Measurements from ENCODE around the gene SERPINE3.

Gene SERPINE3

GRCh38 chr13:51339354-51339753 lies at the start of gene SERPINE3:
TSS of gene SERPINE3 (plus strand) at chr13:51339691. CDS start at chr13:51341092, 1,401 bp downstream.
- Histone ChIP-seq H3K36me3 (ENCODE audit: insufficient read depth, low read length) (no peaks in the 10 kb centered on the region), H3K27me3 (ENCODE audit: insufficient read depth, low read length) (no peaks in the 10 kb centered on the region), H3K4me3 (ENCODE audit: low read length) (no peak within 1 kb of the TSS), H3K9me3 (ENCODE audit: low read length) (no peaks in the 10 kb centered on the region), H2AFZ (ENCODE audit: low read depth, low read length) (no peak within 1 kb of the TSS), H3K4me1 (ENCODE audit: insufficient read depth, low read length) (no peaks in the 10 kb centered on the region)

GRCh38 chr13:51291341-51291740 lies 48.1 kb upstream of the SERPINE3 start:
- Histone ChIP-seq H3K4me3 (ENCODE audit: low read length) (no peak overlapping the region), H3K27me3 (ENCODE audit: insufficient read depth, low read length) (peaks cover 3% of the 10 kb centered on the region), H3K9me3 (ENCODE audit: low read length) (no peaks in the 10 kb centered on the region), H2AFZ (ENCODE audit: low read depth, low read length) (no peak overlapping the region), H3K4me1 (ENCODE audit: insufficient read depth, low read length) (no peaks in the 10 kb centered on the region), H3K36me3 (ENCODE audit: insufficient read depth, low read length) (no peaks in the 10 kb centered on the region)

- Histone ChIP-seq H3K36me3 (ENCODE audit: insufficient read depth, low read length) (no peaks in the 10 kb centered on the region), H2AFZ (ENCODE audit: low read depth, low read length) (no peak overlapping the region), H3K4me1 (ENCODE audit: insufficient read depth, low read length) (no peaks in the 10 kb centered on the region), H3K4me3 (ENCODE audit: low read length) (no peak overlapping the region), H3K9me3 (ENCODE audit: low read length) (no peaks in the 10 kb centered on the region), H3K27me3 (ENCODE audit: insufficient read depth, low read length) (peaks cover 3% of the 10 kb centered on the region)
Measured at GRCh38 chr13:51292000-51292565, 47.4 kb upstream of the SERPINE3 start.

GRCh38 chr13:51297556-51297955 lies 41.9 kb upstream of the SERPINE3 start:
- no peak overlapping the region for H3K4me3 ChIP-seq (ENCODE audit: low read length)
- H3K9me3 ChIP-seq (ENCODE audit: low read length): no peaks in the 10 kb centered on the region
- no peaks in the 10 kb centered on the region for H3K36me3 ChIP-seq (ENCODE audit: insufficient read depth, low read length)
- H2AFZ ChIP-seq (ENCODE audit: low read depth, low read length): no peak overlapping the region
- H3K27me3 ChIP-seq (ENCODE audit: insufficient read depth, low read length): no peaks in the 10 kb centered on the region
- H3K4me1 ChIP-seq (ENCODE audit: insufficient read depth, low read length): peaks cover 4% of the 10 kb centered on the region

GRCh38 chr13:51298812-51299211 lies 40.7 kb upstream of the SERPINE3 start:
- no peak overlapping the region for H3K4me3 ChIP-seq (ENCODE audit: low read length)
- no peaks in the 10 kb centered on the region for H3K36me3 ChIP-seq (ENCODE audit: insufficient read depth, low read length)
- H2AFZ ChIP-seq (ENCODE audit: low read depth, low read length): peak overlapping the region; percentile 33
- peaks cover 11% of the 10 kb centered on the region for H3K4me1 ChIP-seq (ENCODE audit: insufficient read depth, low read length)
- H3K27me3 ChIP-seq (ENCODE audit: insufficient read depth, low read length): no peaks in the 10 kb centered on the region
- H3K9me3 ChIP-seq (ENCODE audit: low read length): no peaks in the 10 kb centered on the region

- Histone ChIP-seq H3K27me3 (ENCODE audit: insufficient read depth, low read length) (no peaks in the 10 kb centered on the region), H3K36me3 (ENCODE audit: insufficient read depth, low read length) (no peaks in the 10 kb centered on the region), H3K4me1 (ENCODE audit: insufficient read depth, low read length) (peaks cover 11% of the 10 kb centered on the region), H3K9me3 (ENCODE audit: low read length) (no peaks in the 10 kb centered on the region), H2AFZ (ENCODE audit: low read depth, low read length) (no peak overlapping the region), H3K4me3 (ENCODE audit: low read length) (no peak overlapping the region)
Measured at GRCh38 chr13:51303063-51303552, 36.4 kb upstream of the SERPINE3 start.

- no peak overlapping the region for H3K4me3 ChIP-seq (ENCODE audit: low read length)
- peaks cover 11% of the 10 kb centered on the region for H3K4me1 ChIP-seq (ENCODE audit: insufficient read depth, low read length)
- H3K36me3 ChIP-seq (ENCODE audit: insufficient read depth, low read length): no peaks in the 10 kb centered on the region
- H3K27me3 ChIP-seq (ENCODE audit: insufficient read depth, low read length): no peaks in the 10 kb centered on the region
- H2AFZ ChIP-seq (ENCODE audit: low read depth, low read length): no peak overlapping the region
- H3K9me3 ChIP-seq (ENCODE audit: low read length): no peaks in the 10 kb centered on the region
Measured at GRCh38 chr13:51303882-51304281, 35.6 kb upstream of the SERPINE3 start.

- Histone ChIP-seq H3K27me3 (ENCODE audit: insufficient read depth, low read length) (no peaks in the 10 kb centered on the region), H3K4me1 (ENCODE audit: insufficient read depth, low read length) (peaks cover 11% of the 10 kb centered on the region)
Measured at GRCh38 chr13:51305271-51305967, 34.1 kb upstream of the SERPINE3 start.

GRCh38 chr13:51308781-51309180 lies 30.7 kb upstream of the SERPINE3 start:
- Histone ChIP-seq H3K4me1 (ENCODE audit: insufficient read depth, low read length) (peaks cover 3% of the 10 kb centered on the region), H2AFZ (ENCODE audit: low read depth, low read length) (no peak overlapping the region), H3K36me3 (ENCODE audit: insufficient read depth, low read length) (no peaks in the 10 kb centered on the region), H3K4me3 (ENCODE audit: low read length) (no peak overlapping the region), H3K27me3 (ENCODE audit: insufficient read depth, low read length) (no peaks in the 10 kb centered on the region), H3K9me3 (ENCODE audit: low read length) (no peaks in the 10 kb centered on the region)

More at GRCh38 chr13:51305271-51305967, 34.1 kb upstream of the SERPINE3 start:
- H3K9me3 ChIP-seq (ENCODE audit: low read length): no peaks in the 10 kb centered on the region
- H3K36me3 ChIP-seq (ENCODE audit: insufficient read depth, low read length): no peaks in the 10 kb centered on the region
- no peak overlapping the region for H3K4me3 ChIP-seq (ENCODE audit: low read length)
- no peak overlapping the region for H2AFZ ChIP-seq (ENCODE audit: low read depth, low read length)

- H3K27me3 ChIP-seq (ENCODE audit: insufficient read depth, low read length): no peaks in the 10 kb centered on the region
- no peaks in the 10 kb centered on the region for H3K9me3 ChIP-seq (ENCODE audit: low read length)
- peaks cover 12% of the 10 kb centered on the region for H3K4me1 ChIP-seq (ENCODE audit: insufficient read depth, low read length)
- H3K4me3 ChIP-seq (ENCODE audit: low read length): no peak overlapping the region
- no peak overlapping the region for H2AFZ ChIP-seq (ENCODE audit: low read depth, low read length)
- H3K36me3 ChIP-seq (ENCODE audit: insufficient read depth, low read length): no peaks in the 10 kb centered on the region
Measured at GRCh38 chr13:51311231-51311630, 28.3 kb upstream of the SERPINE3 start.

- Histone ChIP-seq H3K4me3 (ENCODE audit: low read length) (no peak overlapping the region), H3K4me1 (ENCODE audit: insufficient read depth, low read length) (peaks cover 12% of the 10 kb centered on the region), H3K36me3 (ENCODE audit: insufficient read depth, low read length) (no peaks in the 10 kb centered on the region), H3K9me3 (ENCODE audit: low read length) (no peaks in the 10 kb centered on the region), H2AFZ (ENCODE audit: low read depth, low read length) (no peak overlapping the region), H3K27me3 (ENCODE audit: insufficient read depth, low read length) (no peaks in the 10 kb centered on the region)
Measured at GRCh38 chr13:51311957-51312520, 27.5 kb upstream of the SERPINE3 start.

GRCh38 chr13:51313619-51314018 lies 25.9 kb upstream of the SERPINE3 start:
- H3K9me3 ChIP-seq (ENCODE audit: low read length): no peaks in the 10 kb centered on the region
- no peaks in the 10 kb centered on the region for H3K27me3 ChIP-seq (ENCODE audit: insufficient read depth, low read length)
- no peaks in the 10 kb centered on the region for H3K36me3 ChIP-seq (ENCODE audit: insufficient read depth, low read length)
- no peak overlapping the region for H2AFZ ChIP-seq (ENCODE audit: low read depth, low read length)
- no peak overlapping the region for H3K4me3 ChIP-seq (ENCODE audit: low read length)
- H3K4me1 ChIP-seq (ENCODE audit: insufficient read depth, low read length): peaks cover 12% of the 10 kb centered on the region

GRCh38 chr13:51317262-51317661 lies 22.2 kb upstream of the SERPINE3 start:
- H3K27me3 ChIP-seq (ENCODE audit: insufficient read depth, low read length): no peaks in the 10 kb centered on the region
- H3K4me3 ChIP-seq (ENCODE audit: low read length): no peak overlapping the region
- H3K4me1 ChIP-seq (ENCODE audit: insufficient read depth, low read length): peaks cover 9% of the 10 kb centered on the region
- H2AFZ ChIP-seq (ENCODE audit: low read depth, low read length): no peak overlapping the region
- no peaks in the 10 kb centered on the region for H3K36me3 ChIP-seq (ENCODE audit: insufficient read depth, low read length)
- no peaks in the 10 kb centered on the region for H3K9me3 ChIP-seq (ENCODE audit: low read length)
